GM13976 (cell line): ENCODE results near the gene ABTB2.

Experiments used
- DNase-seq: peaks from one replicate; pipeline ENCODE4 v3.0.0; 2012; ENCODE audit warnings: low spot score
- in situ Hi-C: fragments of 300-500 bp; cut with MboI; formaldehyde crosslinking; loops from one replicate; pipeline ENCODE4 v1.12.0; 2022; ENCODE audit warnings: low sequenced_read_pairs, mixed read lengths, inconsistent platforms; ENCODE audit not compliant: unreplicated experiment
- TF ChIP-seq, protein P1 (sequence below): IDR thresholded peaks from 2 replicates; pipeline ENCODE4 v1.5.1; 2012; ENCODE audit warnings: borderline replicate concordance, mild to moderate bottlenecking; ENCODE audit not compliant: insufficient read depth; ENCODE audit errors: extremely low read depth, missing control alignments, control extremely low read depth

Gene ABTB2

GRCh38 chr11:34206407-34207300, 151.2 kb downstream of the ABTB2 start:
- DNase-seq, result no peak
- TF ChIP-seq, protein P1, sequence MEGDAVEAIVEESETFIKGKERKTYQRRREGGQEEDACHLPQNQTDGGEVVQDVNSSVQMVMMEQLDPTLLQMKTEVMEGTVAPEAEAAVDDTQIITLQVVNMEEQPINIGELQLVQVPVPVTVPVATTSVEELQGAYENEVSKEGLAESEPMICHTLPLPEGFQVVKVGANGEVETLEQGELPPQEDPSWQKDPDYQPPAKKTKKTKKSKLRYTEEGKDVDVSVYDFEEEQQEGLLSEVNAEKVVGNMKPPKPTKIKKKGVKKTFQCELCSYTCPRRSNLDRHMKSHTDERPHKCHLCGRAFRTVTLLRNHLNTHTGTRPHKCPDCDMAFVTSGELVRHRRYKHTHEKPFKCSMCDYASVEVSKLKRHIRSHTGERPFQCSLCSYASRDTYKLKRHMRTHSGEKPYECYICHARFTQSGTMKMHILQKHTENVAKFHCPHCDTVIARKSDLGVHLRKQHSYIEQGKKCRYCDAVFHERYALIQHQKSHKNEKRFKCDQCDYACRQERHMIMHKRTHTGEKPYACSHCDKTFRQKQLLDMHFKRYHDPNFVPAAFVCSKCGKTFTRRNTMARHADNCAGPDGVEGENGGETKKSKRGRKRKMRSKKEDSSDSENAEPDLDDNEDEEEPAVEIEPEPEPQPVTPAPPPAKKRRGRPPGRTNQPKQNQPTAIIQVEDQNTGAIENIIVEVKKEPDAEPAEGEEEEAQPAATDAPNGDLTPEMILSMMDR, result no peak
- in situ Hi-C loops, result no loop called here

DNA sequence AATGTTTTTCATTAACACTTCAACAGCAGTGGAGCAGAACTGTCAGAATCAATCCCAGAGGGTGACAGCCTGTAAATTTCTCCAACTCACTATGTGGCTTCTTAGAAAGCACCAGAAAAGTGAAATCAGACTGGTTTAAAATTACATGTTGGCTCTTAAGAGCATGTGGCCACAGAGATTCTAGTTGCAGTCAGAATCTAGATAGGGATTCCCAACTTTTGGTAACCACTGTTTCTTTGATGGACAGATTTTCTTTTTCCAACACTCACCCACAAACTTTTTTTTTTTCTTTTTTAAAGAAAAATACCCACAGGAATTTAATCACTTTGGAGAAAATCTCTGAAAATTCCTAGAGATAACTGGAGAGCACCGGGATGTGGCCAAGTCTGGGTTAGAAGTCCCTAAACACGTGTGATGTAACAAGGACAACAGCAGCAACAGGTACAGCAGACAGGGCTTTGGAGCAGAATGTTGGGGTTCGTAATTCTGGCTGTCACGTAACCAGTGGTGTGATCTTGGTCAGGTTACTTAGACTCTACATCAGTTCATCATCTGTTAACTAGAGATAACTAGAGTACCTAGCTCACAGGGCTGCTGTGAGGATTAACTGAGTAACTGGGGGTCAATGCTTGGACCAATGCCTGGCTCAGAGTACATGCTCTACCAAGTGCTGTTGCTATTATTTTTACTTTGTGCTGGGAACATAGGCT, 152.3 kb downstream of the ABTB2 start:
- TF ChIP-seq, protein P1, result no peak
- no peak for DNase-seq
- in situ Hi-C loops, result no loop called here

DNA sequence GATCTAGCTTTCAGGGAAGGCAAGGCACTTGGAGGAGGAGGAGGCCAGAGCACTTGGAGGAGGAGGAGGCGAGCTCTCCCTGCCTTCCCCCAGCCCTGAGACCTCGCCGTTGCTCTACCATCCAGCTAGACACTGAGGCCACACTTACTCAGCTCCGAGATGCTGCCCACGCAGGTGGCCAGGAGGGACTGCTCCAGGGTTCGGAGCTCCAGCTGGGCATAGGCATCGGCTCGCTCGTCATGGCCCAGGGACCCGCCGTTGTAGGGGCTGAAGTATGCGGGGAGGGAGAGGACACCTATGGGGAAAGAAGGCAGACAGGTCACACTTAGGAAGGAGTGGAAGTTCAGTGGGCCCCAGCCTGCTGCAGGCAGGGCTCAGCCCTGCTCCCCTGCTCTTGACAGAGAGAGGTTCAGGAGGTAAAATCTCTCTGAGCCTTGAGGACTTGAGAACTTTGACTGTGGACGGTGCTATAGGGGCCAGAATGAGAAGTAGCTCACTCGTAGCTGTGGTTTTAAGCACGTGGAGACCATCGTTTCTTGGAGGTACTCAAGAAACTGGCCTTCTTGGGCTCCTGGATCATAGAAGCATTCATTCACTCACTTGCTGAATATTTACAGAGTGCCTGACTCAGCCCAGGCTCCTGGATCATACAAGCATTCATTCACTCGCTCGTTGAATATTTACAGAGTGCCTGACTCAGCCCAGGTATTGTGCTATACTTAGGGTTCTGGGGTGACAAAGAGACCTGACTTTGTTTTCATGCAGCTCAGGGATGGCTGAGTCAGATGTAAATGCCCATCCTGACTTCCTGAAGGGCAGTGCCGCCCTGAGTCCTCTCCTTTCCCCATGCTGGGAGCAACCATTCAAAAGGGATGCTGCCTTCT, 153.2 kb downstream of the ABTB2 start:
- TF ChIP-seq, protein P1, result no peak
- in situ Hi-C loops, result no loop called here
- no peak for DNase-seq

- in situ Hi-C loops, result no loop called here
- TF ChIP-seq, protein P1, result no peak
- no peak for DNase-seq
Observed at GRCh38 chr11:34203377-34203871, 154.4 kb downstream of the ABTB2 start.

DNA sequence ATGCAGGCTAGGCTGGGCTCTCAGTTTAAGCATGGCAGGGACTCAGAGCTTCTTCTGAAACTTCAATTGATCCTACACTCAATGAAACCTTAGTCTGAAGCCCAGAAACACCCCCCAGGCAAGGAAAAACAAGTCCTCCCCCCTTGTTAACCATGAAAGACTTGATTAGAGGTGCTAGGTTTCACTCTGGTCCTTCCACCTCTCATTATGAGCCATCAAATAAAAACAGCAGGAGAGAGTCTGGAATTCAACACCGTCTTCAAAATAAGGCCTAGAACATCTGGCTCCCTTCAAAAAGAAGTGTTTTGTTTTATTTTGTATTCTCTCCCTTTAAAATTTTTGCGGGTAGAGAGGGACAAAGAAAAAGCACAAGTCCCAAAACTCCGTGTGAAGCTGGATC, 156.7 kb downstream of the ABTB2 start:
- no peak for DNase-seq
- TF ChIP-seq, protein P1, result no peak
- in situ Hi-C loops, result no loop called here

- no peak for DNase-seq
- in situ Hi-C loops, result no loop called here
- TF ChIP-seq, protein P1, result no peak
Observed at GRCh38 chr11:34199525-34199924, 158.3 kb downstream of the ABTB2 start.
